Dedifferentiated amniotic fluid mesenchymal stem cell (primary cell): ENCODE data around the gene ARMC7.
"Not testable (repeated sequence)": the region's sequence is repeated elsewhere in the genome, so short reads cannot be mapped to it uniquely, and the experiment has no call there.

Experiments used
- DNase-seq: peaks from one replicate; pipeline ENCODE4 v3.0.0-alpha.2; 2016; ENCODE audit errors: extremely low spot score

The ARMC7 gene

GRCh38 chr17:75102385-75102821 lies 7.4 kb upstream of the ARMC7 start:
- no peak for DNase-seq

GRCh38 chr17:75103601-75104554 lies 5.9 kb upstream of the ARMC7 start:
- no peak for DNase-seq

DNA sequence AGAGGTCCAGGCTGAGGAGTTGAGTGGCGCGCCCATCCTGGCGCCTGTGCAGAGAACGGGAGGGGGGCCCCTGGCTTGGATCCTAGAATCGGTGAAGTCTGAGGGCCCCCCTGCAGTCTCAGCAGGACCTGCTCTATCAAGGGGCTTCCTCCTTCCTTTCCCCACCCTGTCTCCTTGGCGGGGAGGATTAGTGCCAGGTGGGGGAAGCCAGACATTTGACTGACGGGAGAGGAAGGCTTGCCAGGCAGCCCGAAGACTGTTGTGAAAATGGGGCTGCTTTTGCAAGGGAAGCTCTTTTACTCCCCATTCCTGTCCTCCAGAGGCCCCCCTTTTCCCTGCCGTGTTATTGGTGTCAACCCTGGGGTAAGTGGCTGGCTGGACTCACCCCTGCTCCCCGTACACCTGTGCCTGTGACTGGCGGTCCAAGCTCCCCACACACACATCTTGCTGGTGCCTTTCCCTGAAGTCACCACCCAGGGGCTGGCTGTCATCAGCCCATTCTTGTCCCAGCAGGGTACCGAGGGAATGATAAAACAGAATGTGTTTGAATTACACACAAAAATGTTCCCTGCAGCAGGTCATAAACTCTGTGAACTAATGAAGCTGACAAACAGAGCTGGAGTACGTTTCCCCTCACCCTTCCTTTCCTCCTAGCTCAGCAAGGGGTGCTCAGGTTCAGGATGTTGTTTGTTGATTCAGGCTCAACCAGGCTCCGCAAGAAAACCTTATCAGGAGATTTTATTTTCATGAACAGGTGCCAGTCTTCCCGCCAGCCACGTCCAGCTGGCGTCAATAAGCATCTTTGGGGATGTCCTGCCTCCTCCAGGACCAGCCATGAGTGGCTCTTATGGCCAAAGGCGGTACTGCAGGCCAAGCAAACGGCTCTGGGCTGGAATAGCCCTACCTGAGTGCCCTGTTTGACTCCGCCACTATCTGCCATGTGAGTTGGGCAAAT lies 4.4 kb upstream of the ARMC7 start:
- no peak for DNase-seq

DNA sequence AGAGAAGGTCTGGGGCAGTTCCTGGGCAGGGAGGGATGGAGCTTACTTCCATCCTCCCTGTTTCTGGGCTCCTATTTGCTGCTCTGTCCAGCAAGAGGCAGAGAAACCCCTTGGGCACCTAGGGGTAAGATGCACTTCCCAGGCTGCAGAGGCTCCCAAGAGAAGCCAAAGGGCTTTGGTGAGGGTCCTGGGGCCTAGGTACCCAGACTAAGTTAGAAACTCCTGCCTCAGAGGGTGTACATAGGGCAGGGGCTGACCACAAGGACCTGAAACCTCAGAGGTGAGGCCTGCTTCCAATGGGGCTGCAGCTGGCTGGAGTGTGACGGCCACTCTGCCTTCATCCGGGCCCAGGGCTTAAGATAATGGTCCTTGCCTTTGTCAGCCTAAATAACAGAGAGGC lies 1.6 kb upstream of the ARMC7 start:
- DNase-seq: no peak

DNA sequence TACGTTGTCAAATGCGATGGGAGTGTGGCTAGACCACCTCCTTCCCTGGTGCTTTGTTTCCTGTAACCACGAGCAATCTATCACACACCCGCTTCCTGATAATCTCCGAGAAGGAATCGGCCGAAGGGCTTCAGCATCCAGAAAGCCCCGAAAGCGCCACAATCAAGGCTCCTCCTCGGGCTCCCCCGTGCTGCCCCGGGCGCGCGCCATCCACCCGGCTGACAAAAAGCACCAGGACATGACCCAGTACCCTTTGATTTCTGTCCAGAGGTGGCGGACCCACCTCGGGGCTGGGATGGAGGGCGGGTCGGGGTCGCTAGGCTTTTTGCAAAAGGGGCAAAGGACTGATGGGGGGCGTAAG lies 743 bp upstream of the ARMC7 start:
- DNase-seq: no peak

- no peak for DNase-seq
Measured at GRCh38 chr17:75110234-75110937, 617 bp downstream of the ARMC7 start.

DNA sequence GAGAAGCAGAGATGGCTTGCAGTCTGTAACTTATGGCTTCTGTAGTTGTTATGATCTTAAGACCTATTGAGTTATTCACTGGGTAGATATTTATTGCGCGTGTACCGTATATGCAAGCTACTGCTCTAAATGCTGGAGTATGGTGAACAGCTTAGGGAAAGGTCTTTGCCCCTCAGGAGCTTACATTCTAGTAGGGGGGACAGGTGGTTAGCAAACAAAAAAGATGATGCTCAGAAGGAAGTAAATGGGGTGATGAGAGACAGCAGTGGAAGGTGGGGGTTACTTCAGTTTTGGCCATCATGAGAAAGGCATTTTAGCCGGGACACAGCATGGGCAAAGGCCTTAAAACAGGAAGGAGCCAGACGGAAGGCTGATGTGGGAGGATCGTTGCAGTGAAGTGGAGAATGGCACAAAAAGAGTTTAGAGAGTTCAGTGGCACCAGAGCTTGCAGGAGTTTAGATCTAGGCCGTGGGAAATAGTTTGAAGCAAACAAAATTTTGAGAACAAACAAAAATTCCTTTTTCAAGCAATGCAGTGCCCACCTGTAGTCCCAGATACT lies 2.1 kb downstream of the ARMC7 start:
- no peak for DNase-seq

DNA sequence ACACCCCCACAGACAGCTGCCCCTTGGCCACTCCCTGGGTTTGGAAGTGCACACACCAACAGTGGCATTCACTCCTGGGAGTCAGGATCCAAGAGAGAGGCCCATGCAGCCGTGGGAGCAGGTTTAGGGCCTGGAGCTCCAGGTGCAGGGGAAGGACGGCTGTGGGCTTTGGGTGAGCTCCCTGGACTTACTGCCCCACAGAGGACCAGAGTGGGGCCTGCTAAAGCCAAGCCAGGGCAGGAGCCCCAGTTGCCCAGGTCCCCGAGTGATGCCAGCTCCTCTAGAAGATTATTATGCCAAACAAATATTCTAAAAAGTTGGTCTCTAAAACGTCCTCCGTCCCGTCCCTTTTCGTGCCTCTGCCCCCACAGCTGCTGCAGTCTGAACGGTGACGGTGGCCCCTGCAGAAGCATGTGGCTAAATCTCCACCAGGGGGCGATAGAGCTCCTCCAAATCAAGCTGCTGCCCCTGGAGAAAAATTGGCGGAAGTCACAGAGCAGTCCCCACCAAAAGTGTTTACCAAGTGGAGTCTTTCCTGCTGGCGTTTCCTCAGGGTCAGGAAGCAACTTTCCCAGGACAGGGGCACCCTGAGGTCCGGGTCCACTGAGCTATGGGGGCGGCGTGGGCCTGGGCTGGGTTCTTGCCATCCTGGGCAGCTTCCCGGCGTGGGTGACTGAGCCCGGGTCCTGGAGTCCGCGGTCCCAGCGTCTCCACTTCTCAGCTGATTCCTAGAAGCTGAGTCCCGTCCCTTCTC lies 4.2 kb downstream of the ARMC7 start:
- DNase-seq: peak; percentile 84

- no peak for DNase-seq
Measured at GRCh38 chr17:75114552-75115314, 5.0 kb downstream of the ARMC7 start.

DNA sequence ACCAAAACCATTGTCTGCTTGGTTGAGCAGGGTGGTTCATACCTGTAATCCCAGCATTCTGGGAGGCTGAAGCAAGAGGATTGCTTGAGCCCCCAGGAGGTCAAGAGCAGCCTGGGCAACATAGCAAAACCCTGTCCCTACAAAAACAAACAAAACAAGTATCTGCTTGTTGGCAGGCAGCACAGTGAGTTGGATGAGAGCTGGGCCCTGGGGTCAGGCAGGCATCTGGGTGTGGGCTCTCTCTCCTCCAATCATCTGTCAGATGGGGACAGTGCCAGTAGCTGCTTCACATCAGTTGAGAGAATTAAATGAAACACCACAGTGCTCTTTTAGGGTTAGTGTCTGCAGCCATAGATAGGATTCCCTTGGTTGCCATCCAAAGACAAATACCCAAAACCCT lies 5.8 kb downstream of the ARMC7 start:
- no peak for DNase-seq

GRCh38 chr17:75116737-75117136 lies 7.0 kb downstream of the ARMC7 start:
- DNase-seq: no peak

DNA sequence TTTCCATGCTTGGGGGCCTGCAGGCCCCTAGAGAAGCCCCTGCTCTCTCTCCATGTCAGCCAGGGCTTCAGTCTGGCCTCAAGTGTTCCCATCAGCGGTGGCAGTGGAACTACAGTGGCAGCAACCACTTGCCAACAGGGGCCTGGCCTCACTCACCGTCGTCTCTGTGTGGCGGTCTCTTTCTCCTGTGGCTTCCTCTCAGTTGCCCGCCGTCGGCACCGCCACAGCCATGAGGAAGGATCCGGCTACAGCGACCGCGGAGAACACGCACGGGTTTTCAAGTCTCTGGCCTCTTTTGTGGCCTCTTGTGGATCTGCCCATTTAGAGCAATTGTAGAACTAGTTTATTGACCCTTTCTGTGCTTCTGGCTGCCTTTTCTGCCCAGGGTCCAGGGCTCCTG lies 8.5 kb downstream of the ARMC7 start:
- DNase-seq: no peak

GRCh38 chr17:75124041-75124818 lies 14.5 kb downstream of the ARMC7 start:
- DNase-seq: no peak

- no peak for DNase-seq
Measured at GRCh38 chr17:75124819-75125162, 15.0 kb downstream of the ARMC7 start.

- DNase-seq: no peak
Measured at GRCh38 chr17:75125984-75126383, 16.2 kb downstream of the ARMC7 start.

GRCh38 chr17:75126954-75127353 lies 17.2 kb downstream of the ARMC7 start:
- DNase-seq: no peak

GRCh38 chr17:75127936-75128335 lies 18.2 kb downstream of the ARMC7 start:
- DNase-seq: not testable (repeated sequence)

DNA sequence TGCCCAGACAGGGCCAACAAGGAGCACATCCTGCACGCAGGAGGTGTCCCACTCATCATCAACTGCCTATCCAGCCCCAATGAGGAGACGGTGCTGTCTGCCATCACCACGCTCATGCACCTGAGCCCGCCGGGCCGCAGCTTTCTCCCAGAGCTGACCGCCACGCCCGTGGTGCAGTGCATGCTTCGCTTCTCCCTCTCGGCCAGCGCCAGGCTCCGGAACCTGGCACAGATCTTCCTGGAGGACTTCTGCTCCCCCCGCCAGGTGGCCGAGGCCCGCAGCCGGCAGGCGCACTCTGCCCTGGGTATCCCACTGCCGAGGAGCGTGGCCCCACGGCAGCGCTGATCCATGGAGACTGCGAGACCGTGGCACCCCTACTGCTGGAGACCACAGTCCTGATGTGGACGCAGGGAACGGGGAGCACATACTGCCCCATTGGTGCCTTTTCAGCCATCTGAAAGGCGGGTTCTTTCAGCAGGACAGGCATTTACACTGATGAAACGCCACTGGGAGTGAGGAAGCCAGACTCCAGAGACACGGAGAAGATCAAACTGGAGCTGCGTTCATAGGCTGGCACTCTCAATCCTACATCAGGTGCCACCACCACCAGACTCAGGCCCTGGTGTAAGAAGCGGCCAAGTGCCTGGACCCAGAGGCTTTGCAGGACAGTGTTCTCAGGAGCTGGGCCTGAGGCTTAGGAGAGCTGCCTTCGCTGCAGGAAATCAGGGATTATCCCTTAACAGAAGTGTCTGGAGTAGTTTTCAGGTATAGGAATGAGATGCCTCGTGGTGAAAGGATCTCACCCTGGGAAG lies 19.1 kb downstream of the ARMC7 start:
- DNase-seq: no peak

DNA sequence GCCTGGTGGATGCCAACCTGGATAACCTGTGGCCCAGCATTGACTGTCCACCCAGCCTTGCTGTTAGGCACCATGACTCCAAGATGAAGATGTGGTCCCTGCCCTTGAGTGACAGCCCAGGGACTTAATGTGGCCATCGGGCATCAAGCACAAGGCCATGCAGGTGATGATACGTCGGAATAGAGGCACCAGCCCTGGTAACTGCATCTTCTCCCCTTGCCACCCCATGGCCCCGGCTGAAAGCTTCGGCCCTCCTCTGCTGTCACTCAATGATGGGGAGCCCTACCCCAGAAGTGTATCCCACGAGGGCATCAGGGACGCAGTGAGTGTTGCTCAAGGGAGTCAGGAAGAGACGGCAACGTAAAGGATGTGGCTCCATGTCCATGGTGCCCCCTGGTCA lies 19.8 kb downstream of the ARMC7 start:
- DNase-seq: no peak
